Mesothelial cell of epicardium (in vitro differentiated cells): Measurements from ENCODE around the gene ZNF714. TPM values are rescaled to one million over a fixed set of nuclear protein-coding genes. Genes with fewer than 3 reads are reported as not detected.

ENCODE experiments used
- DNase-seq, 2 experiments: peaks; one replicate each; pipeline ENCODE4 v3.0.0; 2021; ENCODE audit warnings: low spot score in 2 of 2; ENCODE audit not compliant: unreplicated experiment in 2 of 2
- H3K27ac Mint-ChIP-seq: 2 replicates; pipeline ENCODE4 v1.8.0; 2021; ENCODE audit warnings: mixed read lengths
- H3K27me3 Mint-ChIP-seq: 2 replicates; pipeline ENCODE4 v1.8.0; 2021; ENCODE audit warnings: low read depth, mixed read lengths
- H3K36me3 Mint-ChIP-seq: 2 replicates; pipeline ENCODE4 v1.8.0; 2021; ENCODE audit warnings: mixed read lengths
- H3K4me1 Mint-ChIP-seq: 2 replicates; pipeline ENCODE4 v1.8.0; 2021; ENCODE audit warnings: mixed read lengths
- H3K4me3 Mint-ChIP-seq: 2 replicates; pipeline ENCODE4 v1.8.0; 2021; ENCODE audit warnings: mild to moderate bottlenecking, moderate library complexity, mixed read lengths
- H3K9me3 Mint-ChIP-seq: 2 replicates; pipeline ENCODE4 v1.8.0; 2021; ENCODE audit warnings: mixed read lengths
- CTCF ChIP-seq: fragments of 200-600 bp; sonication (generic); IDR thresholded peaks from one replicate; pipeline ENCODE4 v1.5.0; 2021; ENCODE audit warnings: antibody characterized with exemption; ENCODE audit not compliant: unreplicated experiment
- total RNA-seq: library from RNA; stranded (reverse); gene quantifications from 3 replicates; pipeline ENCODE4 v1.2.1, GENCODE V29; 2021

The ZNF714 gene
- total RNA-seq, 1 donor from 2014 or later, result 33.1 TPM

GRCh38 chr19:21065336-21065735 is 16.7 kb upstream of the ZNF714 start:
- Mint-ChIP-seq H3K9me3 (peaks cover 19% of the 10 kb centered on the region), H3K27me3 (no peaks in the 10 kb centered on the region), H3K4me1 (no peaks in the 10 kb centered on the region), H3K4me3 (no peak overlapping the region), H3K27ac (no peak overlapping the region), H3K36me3 (peaks cover 34% of the 10 kb centered on the region)
- DNase-seq, result no peak
- no peak for TF ChIP-seq CTCF

- H3K4me3 Mint-ChIP-seq, result peak overlapping the region; percentile 15
- H3K36me3 Mint-ChIP-seq, result peaks cover 24% of the 10 kb centered on the region
- DNase-seq, result no peak
- no peaks in the 10 kb centered on the region for H3K9me3 Mint-ChIP-seq
- TF ChIP-seq CTCF, result no peak
- H3K27ac Mint-ChIP-seq, result peak overlapping the region; percentile 6
- no peaks in the 10 kb centered on the region for H3K27me3 Mint-ChIP-seq
- peaks cover 34% of the 10 kb centered on the region for H3K4me1 Mint-ChIP-seq
Measured at GRCh38 chr19:21084343-21084742, 2.3 kb downstream of the ZNF714 start.

- H3K27ac Mint-ChIP-seq, result peak overlapping the region; percentile 66
- peaks cover 22% of the 10 kb centered on the region for H3K36me3 Mint-ChIP-seq
- no peak for TF ChIP-seq CTCF
- H3K4me1 Mint-ChIP-seq, result peaks cover 50% of the 10 kb centered on the region
- DNase-seq, result no peak
- no peaks in the 10 kb centered on the region for H3K9me3 Mint-ChIP-seq
- no peaks in the 10 kb centered on the region for H3K27me3 Mint-ChIP-seq
- H3K4me3 Mint-ChIP-seq, result no peak overlapping the region
Measured at GRCh38 chr19:21087871-21088270, 5.9 kb downstream of the ZNF714 start.

GRCh38 chr19:21092109-21092508 is 10.1 kb downstream of the ZNF714 start:
- no peaks in the 10 kb centered on the region for H3K27me3 Mint-ChIP-seq
- TF ChIP-seq CTCF, result no peak
- peaks cover 38% of the 10 kb centered on the region for H3K4me1 Mint-ChIP-seq
- H3K36me3 Mint-ChIP-seq, result peaks cover 30% of the 10 kb centered on the region
- H3K27ac Mint-ChIP-seq, result peak overlapping the region; percentile 81
- DNase-seq, result no peak
- no peaks in the 10 kb centered on the region for H3K9me3 Mint-ChIP-seq
- H3K4me3 Mint-ChIP-seq, result no peak overlapping the region

GRCh38 chr19:21094347-21095025 is 12.5 kb downstream of the ZNF714 start:
- H3K4me3 Mint-ChIP-seq, result no peak overlapping the region
- H3K27me3 Mint-ChIP-seq, result no peaks in the 10 kb centered on the region
- no peaks in the 10 kb centered on the region for H3K9me3 Mint-ChIP-seq
- DNase-seq, result no peak
- TF ChIP-seq CTCF, result no peak
- peaks cover 54% of the 10 kb centered on the region for H3K4me1 Mint-ChIP-seq
- H3K36me3 Mint-ChIP-seq, result peaks cover 28% of the 10 kb centered on the region
- peak overlapping the region; percentile 74 for H3K27ac Mint-ChIP-seq
